Measurements from ENCODE around the gene CYP26B1.
"Not testable (repeated sequence)": the region's sequence is repeated elsewhere in the genome, so short reads cannot be mapped to it uniquely, and the experiment has no call there.

CYP26B1 gene

GRCh38 chr2:72104821-72105588 lies 42.7 kb downstream of the CYP26B1 start:
- DNase-seq = no peak

GRCh38 chr2:72103690-72104089 lies 44.0 kb downstream of the CYP26B1 start:
- DNase-seq = no peak

GRCh38 chr2:72103161-72103560 lies 44.5 kb downstream of the CYP26B1 start:
- no peak for DNase-seq

- no peak for DNase-seq
Measured at GRCh38 chr2:72098935-72099334, 48.7 kb downstream of the CYP26B1 start.

GRCh38 chr2:72097276-72097675 lies 50.4 kb downstream of the CYP26B1 start:
- no peak for DNase-seq

- no peak for DNase-seq
Measured at GRCh38 chr2:72096181-72096580, 51.5 kb downstream of the CYP26B1 start.

GRCh38 chr2:72095364-72095763 lies 52.3 kb downstream of the CYP26B1 start:
- no peak for DNase-seq

- no peak for DNase-seq
Measured at GRCh38 chr2:72094701-72095100, 53.0 kb downstream of the CYP26B1 start.

- DNase-seq = no peak
Measured at GRCh38 chr2:72092111-72092510, 55.6 kb downstream of the CYP26B1 start.

GRCh38 chr2:72090781-72091482 lies 56.7 kb downstream of the CYP26B1 start:
- no peak for DNase-seq

- DNase-seq = no peak
Measured at GRCh38 chr2:72090271-72090720, 57.4 kb downstream of the CYP26B1 start.

GRCh38 chr2:72089537-72089936 lies 58.1 kb downstream of the CYP26B1 start:
- no peak for DNase-seq

GRCh38 chr2:72089028-72089427 lies 58.6 kb downstream of the CYP26B1 start:
- DNase-seq = no peak

GRCh38 chr2:72086871-72087633 lies 60.6 kb downstream of the CYP26B1 start:
- DNase-seq = not testable (repeated sequence)

- no peak for DNase-seq
Measured at GRCh38 chr2:72085513-72085912, 62.1 kb downstream of the CYP26B1 start.

GRCh38 chr2:72085036-72085435 lies 62.6 kb downstream of the CYP26B1 start:
- DNase-seq = no peak

GRCh38 chr2:72084584-72084976 lies 63.1 kb downstream of the CYP26B1 start:
- no peak for DNase-seq

- no peak for DNase-seq
Measured at GRCh38 chr2:72083751-72084583, 63.7 kb downstream of the CYP26B1 start.

- no peak for DNase-seq
Measured at GRCh38 chr2:72082887-72083286, 64.8 kb downstream of the CYP26B1 start.

GRCh38 chr2:72082021-72082601 lies 65.6 kb downstream of the CYP26B1 start:
- DNase-seq = no peak

GRCh38 chr2:72081451-72081850 lies 66.2 kb downstream of the CYP26B1 start:
- DNase-seq = no peak

Data from CD4-positive, alpha-beta T cell treated with Interleukin-12 subunit alpha and Interleukin-12 subunit beta, for 1 hour (primary cell).